ENCODE measurements around the gene TNS2. TPM values are rescaled to one million over a fixed set of nuclear protein-coding genes. Genes with fewer than 3 reads are reported as not detected.

TNS2 gene
- polyA plus RNA-seq, 1 of the 3 experiments (the other 2 are of a cell fraction) = 50.0 TPM

- peaks cover 12 to 22% of the 10 kb centered on the region in 2 experiments; a peak in 3 of 4 replicates for H3K4me1 ChIP-seq (ENCODE audit: control insufficient read depth in 1 of 2, insufficient read depth in 2 of 2, low read depth in 1 of 2, low read length in 1 of 2)
- no peak for DNase-seq
- POLR2A ChIA-PET = interaction anchor here (1.0 kb wide), 1 partner anchor 17 kb away, joined by 3 read pairs; the partner anchor contains the start of gene SPRYD3
Measured at GRCh38 chr12:53062011-53062961, 12.4 kb downstream of the TNS2 start.

More at GRCh38 chr12:53062011-53062961, 12.4 kb downstream of the TNS2 start:
- WGBS (ENCODE audit: low lambda C conversion rate) = 80% methylated on average over 19 of the region's 20 CpGs
- H4K20me1 ChIP-seq (ENCODE audit: insufficient read depth) = no peaks in the 10 kb centered on the region
- H3K9me3 ChIP-seq = no peaks in the 10 kb centered on the region
- no peak overlapping the region for H3K27ac ChIP-seq (ENCODE audit: low read depth in 2 of 2, low read length in 1 of 2)
- no peak overlapping the region for H3K9ac ChIP-seq
- CTCF ChIA-PET = interaction anchor here (0.9 to 14.5 kb wide), 8 partner anchors 11 to 227 kb away, joined by 3 to 385 read pairs (median 6); partner anchors contain the start of genes IGFBP6, SOAT2 and TNS2
- H3K4me3 ChIP-seq (ENCODE audit: low read depth in 2 of 2, low read length in 1 of 2) = no peak overlapping the region
- no peaks in the 10 kb centered on the region for H3K27me3 ChIP-seq (ENCODE audit: insufficient read depth)
- H2AFZ ChIP-seq (ENCODE audit: low read depth) = no peak overlapping the region
- H3K79me2 ChIP-seq (ENCODE audit: insufficient read depth) = no peaks in the 10 kb centered on the region
- TF ChIP-seq JUND (IDR thresholded peaks at IDR 0.05) (no peak), MXI1 (IDR thresholded peaks at IDR 0.05; ENCODE audit: low read depth, low read length) (no peak), ELF1 (IDR thresholded peaks at IDR 0.05) (no peak), TCF12 (IDR thresholded peaks at IDR 0.05) (no peak), EZH2phosphoT487 (IDR thresholded peaks at IDR 0.05; ENCODE audit: borderline replicate concordance, low read depth) (no peak), FOSL2 (IDR thresholded peaks at IDR 0.05; ENCODE audit: borderline replicate concordance, low read depth) (no peak), EP300 (IDR thresholded peaks at IDR 0.05; ENCODE audit: borderline replicate concordance in 1 of 2, low read depth in 1 of 2, low read length in 1 of 2) (no peak), POLR2AphosphoS5 (IDR thresholded peaks at IDR 0.05; ENCODE audit: low read depth, low read length) (no peak), ZBTB33 (IDR thresholded peaks at IDR 0.05; ENCODE audit: borderline replicate concordance, low read depth) (no peak), CTCF (IDR thresholded peaks at IDR 0.05) (no peak), YY1 (IDR thresholded peaks at IDR 0.05; ENCODE audit: low read depth) (no peak), GATA2 (CRISPR knock-in tag; IDR thresholded peaks at IDR 0.05) (no peak)
- H3K9me2 ChIP-seq = no peaks in the 10 kb centered on the region
- peaks cover 41% of the 10 kb centered on the region for H3F3A ChIP-seq (replicated peaks; ENCODE audit: insufficient read depth)
- H3K4me2 ChIP-seq = no peak overlapping the region
- peaks cover 17 to 41% of the 10 kb centered on the region in 2 experiments for H3K36me3 ChIP-seq (replicated peaks in 1 of 2; ENCODE audit: control insufficient read depth in 1 of 2, insufficient read depth in 2 of 2, low read length in 1 of 2)

Measured in SK-N-SH (cell line).